Lower lobe of right lung (tissue), 2 donors: ENCODE results near the gene SIPA1. TPM values are rescaled to one million over a fixed set of nuclear protein-coding genes. Genes with fewer than 3 reads are reported as not detected.

Experiments used
- ATAC-seq, 2 donors: fragments of 200-7000 bp; cut with Tn5 transposase; one replicate each; pipeline ENCODE4 v1.9.1; 2020 to 2022; ENCODE audit warnings: mild to moderate bottlenecking in 2 of 2, moderate library complexity in 2 of 2
- DNase-seq: peaks from one replicate; pipeline ENCODE4 v3.0.0-alpha.2; 2020
- H3K27ac ChIP-seq: fragments of 200-600 bp; one replicate; pipeline ENCODE4 v1.8.0; 2022
- H3K27me3 ChIP-seq: fragments of 200-600 bp; one replicate; pipeline ENCODE4 v1.8.0; 2022; ENCODE audit warnings: low read depth
- H3K36me3 ChIP-seq: fragments of 200-600 bp; one replicate; pipeline ENCODE4 v1.8.0; 2022; ENCODE audit warnings: mild to moderate bottlenecking
- H3K4me1 ChIP-seq: fragments of 200-600 bp; one replicate; pipeline ENCODE4 v1.8.0; 2022
- H3K4me3 ChIP-seq: fragments of 200-600 bp; one replicate; pipeline ENCODE4 v1.8.0; 2022; ENCODE audit warnings: mild to moderate bottlenecking
- H3K9me3 ChIP-seq: fragments of 200-600 bp; one replicate; pipeline ENCODE4 v1.8.0; 2022
- CTCF ChIP-seq: fragments of 200-600 bp; IDR thresholded peaks from one replicate; pipeline ENCODE4 v1.8.0; 2022; ENCODE audit warnings: antibody characterized with exemption, mild to moderate bottlenecking
- intact Hi-C: fragments of 100-400 bp; cut with DNase I; formaldehyde crosslinking; loops from one replicate; pipeline ENCODE4 v1.11.0; 2022
- total RNA-seq: library from RNA; stranded (reverse); fragmentation: NEBNext Ultra II Directional; extraction: Animal tissue kit (Norgen Biotek cat#: 25700); gene quantifications from one replicate; pipeline ENCODE4 v1.2.1, GENCODE V29; 2021
- donor health status: DM: no; HTN: yes; CAD: no; lungs with severe emphysema.

SIPA1 gene
- total RNA-seq, 1 donor from 2014 or later = 102 TPM

DNA sequence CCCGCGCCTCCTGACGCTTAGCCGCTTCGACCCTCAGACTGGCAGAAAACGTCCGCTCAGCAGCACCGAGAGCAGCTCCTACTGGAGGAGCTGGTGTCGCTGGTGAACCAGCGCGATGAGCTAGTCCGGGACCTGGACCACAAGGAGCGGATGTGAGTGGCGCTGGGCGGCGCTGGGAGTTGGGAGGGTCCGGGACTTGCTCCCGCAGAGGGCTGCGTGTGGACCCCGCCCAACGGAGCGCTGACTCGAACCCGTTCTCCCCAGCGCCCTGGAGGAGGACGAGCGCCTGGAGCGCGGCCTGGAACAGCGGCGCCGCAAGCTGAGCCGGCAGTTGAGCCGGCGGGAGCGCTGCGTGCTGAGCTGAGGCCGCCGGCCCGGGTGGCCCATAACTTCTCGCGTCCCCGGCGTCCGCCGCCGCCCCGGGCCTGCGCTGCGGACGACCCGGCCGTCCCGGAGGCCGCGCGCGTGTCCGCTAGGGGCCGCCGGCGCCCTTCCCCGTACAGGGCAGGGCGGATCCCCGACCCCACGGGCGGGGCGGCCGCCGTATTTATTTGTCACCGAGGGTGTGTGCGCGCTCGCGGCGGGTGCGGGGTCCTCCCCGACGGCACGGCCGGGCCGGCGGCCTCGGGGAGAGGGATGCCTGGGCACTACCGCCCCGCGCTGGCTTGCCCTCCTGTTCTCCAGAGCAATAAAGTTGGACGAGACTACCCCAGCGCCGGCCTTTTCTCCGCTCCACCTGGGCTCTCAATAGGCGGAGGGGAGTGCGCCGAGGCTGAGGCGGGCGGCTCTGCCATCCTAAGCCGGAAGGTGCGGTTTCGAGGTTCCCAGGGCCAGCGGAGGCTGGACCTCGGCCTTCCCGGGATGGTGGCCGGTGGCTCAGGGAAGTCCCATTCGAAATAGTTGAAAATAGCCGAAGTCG, 45.7 kb upstream of the SIPA1 start:
- peak in 1 of 2 donors; percentile 60 for ATAC-seq
- Histone ChIP-seq H3K27ac (peak overlapping the region; percentile 58), H3K9me3 (no peaks in the 10 kb centered on the region), H3K27me3 (no peaks in the 10 kb centered on the region), H3K4me3 (peak overlapping the region; percentile 14), H3K36me3 (peaks cover 47% of the 10 kb centered on the region), H3K4me1 (peaks cover 37% of the 10 kb centered on the region)
- intact Hi-C loops = no loop called here
- DNase-seq = no peak
- peak; percentile 32 for TF ChIP-seq CTCF

GRCh38 chr11:65592858-65593517, 44.9 kb upstream of the SIPA1 start:
- Histone ChIP-seq H3K27ac (peak overlapping the region; percentile 58), H3K4me1 (peaks cover 29% of the 10 kb centered on the region), H3K27me3 (no peaks in the 10 kb centered on the region), H3K36me3 (peaks cover 55% of the 10 kb centered on the region), H3K9me3 (no peaks in the 10 kb centered on the region), H3K4me3 (peak overlapping the region; percentile 14)
- DNase-seq (no peak), ATAC-seq (no peak)
- no peak for TF ChIP-seq CTCF
- intact Hi-C loops = no loop called here

- H3K27ac ChIP-seq = no peak overlapping the region
- DNase-seq (no peak), ATAC-seq (peak; percentile 25 to 40)
- H3K4me3 ChIP-seq = no peak overlapping the region
- no peaks in the 10 kb centered on the region for H3K27me3 ChIP-seq
- no peaks in the 10 kb centered on the region for H3K9me3 ChIP-seq
- TF ChIP-seq CTCF = peak; percentile 62
- intact Hi-C loops = no loop called here
- H3K4me1 ChIP-seq = peaks cover 21% of the 10 kb centered on the region
- H3K36me3 ChIP-seq = peaks cover 60% of the 10 kb centered on the region
These were observed 44.1 kb upstream of the SIPA1 start for GRCh38 chr11:65593518-65594414.

- DNase-seq (no peak), ATAC-seq (no peak)
- no peak overlapping the region for H3K4me3 ChIP-seq
- H3K9me3 ChIP-seq = no peaks in the 10 kb centered on the region
- intact Hi-C loops = no loop called here
- no peak for TF ChIP-seq CTCF
- H3K27ac ChIP-seq = no peak overlapping the region
- H3K4me1 ChIP-seq = peaks cover 19% of the 10 kb centered on the region
- H3K36me3 ChIP-seq = peaks cover 70% of the 10 kb centered on the region
- H3K27me3 ChIP-seq = no peaks in the 10 kb centered on the region
These were observed 42.8 kb upstream of the SIPA1 start for GRCh38 chr11:65595131-65595530.
